Measurements from ENCODE around the gene BLACAT1. TPM values are rescaled to one million over a fixed set of nuclear protein-coding genes. Genes with fewer than 3 reads are reported as not detected.
"Not testable (repeated sequence)": the region's sequence is repeated elsewhere in the genome, so short reads cannot be mapped to it uniquely, and the experiment has no call there.

BLACAT1 gene
- total RNA-seq, 1 donor, result not detected

DNA sequence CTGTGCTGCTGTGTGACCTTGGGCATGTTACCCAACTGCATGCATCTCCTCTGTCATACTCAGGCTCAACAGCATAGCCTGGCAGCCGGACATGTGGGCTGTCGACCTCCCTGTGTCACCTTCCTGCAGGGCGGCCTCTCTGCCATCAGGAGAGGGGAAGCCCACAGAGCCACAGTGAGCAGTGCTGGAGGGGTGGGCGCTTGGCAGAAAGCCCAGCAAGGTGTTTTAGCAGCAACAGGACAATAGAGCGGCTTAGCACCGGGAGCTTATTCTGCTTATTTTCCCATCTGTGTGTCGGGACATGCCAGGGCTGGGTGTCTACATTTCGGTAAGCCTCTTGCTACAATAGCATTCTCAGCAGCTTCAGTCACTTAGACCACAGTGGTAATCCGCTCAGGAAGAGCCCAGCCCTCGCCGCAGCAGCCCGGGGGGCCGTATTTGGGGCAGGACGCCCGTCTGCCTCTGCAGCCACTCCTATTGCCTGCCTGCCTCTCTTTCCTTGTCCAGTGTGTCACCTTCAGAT, 25.8 kb upstream of the BLACAT1 start:
- TF ChIP-seq, protein P1, sequence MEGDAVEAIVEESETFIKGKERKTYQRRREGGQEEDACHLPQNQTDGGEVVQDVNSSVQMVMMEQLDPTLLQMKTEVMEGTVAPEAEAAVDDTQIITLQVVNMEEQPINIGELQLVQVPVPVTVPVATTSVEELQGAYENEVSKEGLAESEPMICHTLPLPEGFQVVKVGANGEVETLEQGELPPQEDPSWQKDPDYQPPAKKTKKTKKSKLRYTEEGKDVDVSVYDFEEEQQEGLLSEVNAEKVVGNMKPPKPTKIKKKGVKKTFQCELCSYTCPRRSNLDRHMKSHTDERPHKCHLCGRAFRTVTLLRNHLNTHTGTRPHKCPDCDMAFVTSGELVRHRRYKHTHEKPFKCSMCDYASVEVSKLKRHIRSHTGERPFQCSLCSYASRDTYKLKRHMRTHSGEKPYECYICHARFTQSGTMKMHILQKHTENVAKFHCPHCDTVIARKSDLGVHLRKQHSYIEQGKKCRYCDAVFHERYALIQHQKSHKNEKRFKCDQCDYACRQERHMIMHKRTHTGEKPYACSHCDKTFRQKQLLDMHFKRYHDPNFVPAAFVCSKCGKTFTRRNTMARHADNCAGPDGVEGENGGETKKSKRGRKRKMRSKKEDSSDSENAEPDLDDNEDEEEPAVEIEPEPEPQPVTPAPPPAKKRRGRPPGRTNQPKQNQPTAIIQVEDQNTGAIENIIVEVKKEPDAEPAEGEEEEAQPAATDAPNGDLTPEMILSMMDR (IDR thresholded peaks at IDR 0.05; ENCODE audit: extremely low read depth, low read depth, low read length), result no peak
- peaks cover 47% of the 10 kb centered on the region for H3K27me3 ChIP-seq (ENCODE audit: insufficient read depth, low read length)
- DNase-seq (ENCODE audit: insufficient read length, low spot score, missing footprints), result no peak
- no peak overlapping the region for H3K4me2 ChIP-seq (ENCODE audit: insufficient read depth, low read length)
- H3K27ac ChIP-seq (ENCODE audit: low read depth, low read length), result no peak overlapping the region
- H3K79me2 ChIP-seq (ENCODE audit: insufficient read depth, low read length), result no peaks in the 10 kb centered on the region
- H3K36me3 ChIP-seq (ENCODE audit: insufficient read depth, low read length), result no peaks in the 10 kb centered on the region
- H3K4me3 ChIP-seq (ENCODE audit: insufficient read depth, low read length), result no peak overlapping the region
- H3K4me1 ChIP-seq (ENCODE audit: insufficient read depth, low read length), result peaks cover 8% of the 10 kb centered on the region
- no peak overlapping the region for H2AFZ ChIP-seq (ENCODE audit: low read length)
- no peaks in the 10 kb centered on the region for H4K20me1 ChIP-seq (ENCODE audit: insufficient read depth, low read length)
- H3K9me3 ChIP-seq (ENCODE audit: low read depth, low read length), result no peaks in the 10 kb centered on the region

DNA sequence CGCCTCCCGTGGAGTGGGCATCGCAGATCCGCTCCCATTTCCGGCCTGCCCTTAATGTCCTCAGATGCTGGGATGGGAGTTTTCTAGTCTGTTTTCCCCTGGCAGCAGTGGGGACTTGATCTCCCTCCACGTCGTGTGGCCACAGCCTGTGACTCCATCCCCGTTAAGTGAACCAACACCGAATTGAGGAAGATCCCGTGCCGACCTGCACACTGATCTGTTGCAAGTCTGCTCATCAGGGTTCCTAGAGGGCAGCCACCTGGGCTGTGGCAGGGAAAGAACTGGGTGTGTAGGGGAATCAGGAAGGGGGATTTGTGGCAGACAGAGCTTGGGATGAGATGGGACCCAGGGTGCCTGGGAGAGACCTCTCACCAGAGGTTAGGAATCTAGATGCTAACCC, 25.4 kb upstream of the BLACAT1 start:
- Histone ChIP-seq H4K20me1 (ENCODE audit: insufficient read depth, low read length) (no peaks in the 10 kb centered on the region), H3K36me3 (ENCODE audit: insufficient read depth, low read length) (no peaks in the 10 kb centered on the region), H2AFZ (ENCODE audit: low read length) (no peak overlapping the region), H3K27me3 (ENCODE audit: insufficient read depth, low read length) (peaks cover 47% of the 10 kb centered on the region), H3K4me3 (ENCODE audit: insufficient read depth, low read length) (no peak overlapping the region), H3K79me2 (ENCODE audit: insufficient read depth, low read length) (no peaks in the 10 kb centered on the region), H3K4me1 (ENCODE audit: insufficient read depth, low read length) (peaks cover 8% of the 10 kb centered on the region), H3K27ac (ENCODE audit: low read depth, low read length) (no peak overlapping the region), H3K9me3 (ENCODE audit: low read depth, low read length) (no peaks in the 10 kb centered on the region), H3K4me2 (ENCODE audit: insufficient read depth, low read length) (no peak overlapping the region)
- no peak for DNase-seq (ENCODE audit: insufficient read length, low spot score, missing footprints)
- TF ChIP-seq, protein P1 (IDR thresholded peaks at IDR 0.05; ENCODE audit: extremely low read depth, low read depth, low read length), result no peak

DNA sequence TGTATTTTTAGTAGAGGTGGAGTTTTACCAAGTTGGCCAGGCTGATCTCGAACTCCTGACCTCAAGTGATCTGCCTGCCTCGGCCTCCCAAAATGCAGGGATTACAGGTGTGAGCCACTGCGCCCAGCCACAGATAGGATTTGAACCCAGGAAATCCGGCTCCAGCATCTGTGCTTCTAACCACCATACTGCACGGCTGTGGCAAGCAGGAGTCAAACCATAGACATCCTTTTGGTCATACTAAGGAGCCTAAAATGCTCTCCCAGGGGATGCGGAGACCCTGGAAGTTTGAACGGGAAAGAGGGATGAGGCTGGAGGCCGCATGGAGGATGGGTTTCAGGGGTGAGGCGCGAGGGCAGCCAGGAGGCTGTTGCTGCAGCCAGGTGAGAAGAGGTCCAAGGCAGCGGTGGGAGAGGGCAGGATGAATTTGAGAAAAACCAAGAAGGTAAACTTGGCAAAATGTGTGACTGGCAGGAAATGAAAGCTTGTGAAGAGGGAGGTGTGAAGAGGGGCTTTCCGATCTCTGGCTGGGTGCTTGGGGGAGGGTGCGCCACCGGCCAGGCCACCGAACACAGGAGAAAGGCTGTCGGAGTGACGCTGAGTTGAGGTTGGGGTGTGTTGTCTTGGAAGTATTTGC, 24.6 kb upstream of the BLACAT1 start:
- Histone ChIP-seq H3K27me3 (ENCODE audit: insufficient read depth, low read length) (peaks cover 47% of the 10 kb centered on the region), H3K4me2 (ENCODE audit: insufficient read depth, low read length) (no peak overlapping the region), H3K79me2 (ENCODE audit: insufficient read depth, low read length) (no peaks in the 10 kb centered on the region), H3K27ac (ENCODE audit: low read depth, low read length) (no peak overlapping the region), H3K9me3 (ENCODE audit: low read depth, low read length) (no peaks in the 10 kb centered on the region), H3K36me3 (ENCODE audit: insufficient read depth, low read length) (no peaks in the 10 kb centered on the region), H2AFZ (ENCODE audit: low read length) (no peak overlapping the region), H3K4me1 (ENCODE audit: insufficient read depth, low read length) (peaks cover 8% of the 10 kb centered on the region), H4K20me1 (ENCODE audit: insufficient read depth, low read length) (no peaks in the 10 kb centered on the region), H3K4me3 (ENCODE audit: insufficient read depth, low read length) (no peak overlapping the region)
- TF ChIP-seq, protein P1 (IDR thresholded peaks at IDR 0.05; ENCODE audit: extremely low read depth, low read depth, low read length), result no peak
- no peak for DNase-seq (ENCODE audit: insufficient read length, low spot score, missing footprints)

DNA sequence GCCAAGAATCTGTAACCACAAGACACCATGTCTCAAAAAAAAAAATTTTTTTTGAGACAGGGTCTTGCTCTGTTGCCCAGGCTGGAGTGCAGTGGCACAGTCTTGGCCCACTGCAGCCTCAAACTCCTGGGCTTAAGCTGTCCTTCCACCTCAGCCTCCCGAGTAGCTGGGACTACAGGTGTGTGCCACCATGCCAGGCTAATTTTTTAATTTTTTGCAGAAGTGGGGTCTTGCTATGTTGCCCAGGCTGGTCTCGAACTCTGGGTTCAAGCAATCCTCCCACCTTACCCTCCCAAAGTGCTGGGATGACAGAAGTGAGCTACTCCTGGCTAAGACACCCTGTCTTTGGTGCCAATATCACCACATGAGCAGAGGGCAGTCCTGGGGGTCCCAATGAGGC, 23.1 kb upstream of the BLACAT1 start:
- peaks cover 40% of the 10 kb centered on the region for H3K27me3 ChIP-seq (ENCODE audit: insufficient read depth, low read length)
- not testable (repeated sequence) for DNase-seq (ENCODE audit: insufficient read length, low spot score, missing footprints); H3K27ac ChIP-seq (ENCODE audit: low read depth, low read length); H3K36me3 ChIP-seq (ENCODE audit: insufficient read depth, low read length); H3K4me1 ChIP-seq (ENCODE audit: insufficient read depth, low read length); H3K4me3 ChIP-seq (ENCODE audit: insufficient read depth, low read length); H3K79me2 ChIP-seq (ENCODE audit: insufficient read depth, low read length); H3K4me2 ChIP-seq (ENCODE audit: insufficient read depth, low read length); H3K9me3 ChIP-seq (ENCODE audit: low read depth, low read length); H2AFZ ChIP-seq (ENCODE audit: low read length); H4K20me1 ChIP-seq (ENCODE audit: insufficient read depth, low read length)

Data from osteoblast (primary cell).